GM20431 (cell line): ENCODE data around the gene FKBP9.
"Not testable (repeated sequence)": the region's sequence is repeated elsewhere in the genome, so short reads cannot be mapped to it uniquely, and the experiment has no call there.

Experiments used
- in situ Hi-C: fragments of 300-500 bp; cut with MseI, MboI; formaldehyde crosslinking; loops from one replicate; pipeline ENCODE4 v1.15.0; 2020; ENCODE audit warnings: low sequenced_read_pairs; ENCODE audit not compliant: unreplicated experiment

The FKBP9 gene

DNA sequence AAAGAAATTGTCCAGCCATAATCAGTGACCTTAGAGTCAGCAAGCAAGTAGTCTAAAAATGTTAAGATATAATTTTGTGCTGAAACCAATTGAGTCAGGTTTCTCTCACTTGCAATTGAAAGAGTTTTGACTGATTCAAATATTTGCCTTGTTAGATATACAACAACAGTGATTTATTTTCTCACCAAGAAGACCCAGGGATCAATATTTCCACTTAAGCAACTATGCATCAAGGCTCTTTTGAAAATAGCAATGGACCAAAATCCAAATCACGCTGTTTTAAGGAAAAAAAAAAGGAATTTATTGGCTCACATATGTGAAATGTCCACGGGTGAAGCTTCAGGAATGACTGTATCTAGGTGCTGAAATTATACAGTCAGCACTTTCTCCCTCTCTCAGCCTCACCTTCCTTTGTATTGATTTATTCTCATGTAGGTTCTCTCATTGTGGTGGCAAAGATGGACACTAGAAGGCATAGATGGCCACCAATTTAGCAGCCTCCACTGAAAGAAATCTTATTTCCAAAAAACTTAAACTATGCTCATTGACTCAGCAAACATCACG lies 9.7 kb upstream of the FKBP9 start:
- in situ Hi-C loops = no loop called here

DNA sequence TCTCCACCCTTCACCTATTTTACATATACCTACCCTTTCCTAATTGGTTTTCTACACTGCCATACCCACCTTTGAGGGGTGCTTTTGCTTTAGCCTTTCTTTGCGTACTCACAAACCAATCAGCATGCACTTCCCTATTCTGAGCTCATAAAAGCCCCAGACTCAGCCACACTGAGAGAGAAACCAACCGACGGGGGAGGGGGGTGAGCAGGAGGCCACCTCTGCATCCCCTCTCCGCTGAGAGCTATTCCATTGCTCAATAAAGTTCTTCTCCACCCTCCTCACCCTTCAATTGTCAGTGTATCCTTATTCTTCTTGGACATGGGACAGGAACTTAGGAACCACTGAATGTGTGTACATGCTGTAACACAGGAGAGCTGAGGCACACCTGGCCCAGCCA lies 9.0 kb upstream of the FKBP9 start:
- in situ Hi-C loops = no loop called here

DNA sequence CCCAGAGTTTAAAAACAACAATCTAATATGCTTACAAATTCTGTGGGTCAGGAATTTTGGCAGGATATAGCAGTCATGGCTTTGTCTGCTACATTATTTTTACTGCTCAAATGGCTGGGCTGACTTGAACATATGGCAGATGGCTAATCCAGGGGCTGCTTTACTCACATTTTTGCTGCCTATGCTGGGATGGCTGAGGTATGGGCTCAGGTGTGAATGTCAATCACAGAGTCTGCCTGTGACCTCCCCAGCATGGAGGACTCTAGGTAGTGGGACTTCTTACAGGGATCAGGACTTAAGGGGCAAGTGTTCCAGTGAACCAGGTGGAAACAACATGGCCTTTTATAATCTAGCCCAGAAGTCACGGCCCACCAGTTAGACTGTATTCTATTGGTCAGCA lies 4.4 kb upstream of the FKBP9 start:
- in situ Hi-C loops = no loop called here

DNA sequence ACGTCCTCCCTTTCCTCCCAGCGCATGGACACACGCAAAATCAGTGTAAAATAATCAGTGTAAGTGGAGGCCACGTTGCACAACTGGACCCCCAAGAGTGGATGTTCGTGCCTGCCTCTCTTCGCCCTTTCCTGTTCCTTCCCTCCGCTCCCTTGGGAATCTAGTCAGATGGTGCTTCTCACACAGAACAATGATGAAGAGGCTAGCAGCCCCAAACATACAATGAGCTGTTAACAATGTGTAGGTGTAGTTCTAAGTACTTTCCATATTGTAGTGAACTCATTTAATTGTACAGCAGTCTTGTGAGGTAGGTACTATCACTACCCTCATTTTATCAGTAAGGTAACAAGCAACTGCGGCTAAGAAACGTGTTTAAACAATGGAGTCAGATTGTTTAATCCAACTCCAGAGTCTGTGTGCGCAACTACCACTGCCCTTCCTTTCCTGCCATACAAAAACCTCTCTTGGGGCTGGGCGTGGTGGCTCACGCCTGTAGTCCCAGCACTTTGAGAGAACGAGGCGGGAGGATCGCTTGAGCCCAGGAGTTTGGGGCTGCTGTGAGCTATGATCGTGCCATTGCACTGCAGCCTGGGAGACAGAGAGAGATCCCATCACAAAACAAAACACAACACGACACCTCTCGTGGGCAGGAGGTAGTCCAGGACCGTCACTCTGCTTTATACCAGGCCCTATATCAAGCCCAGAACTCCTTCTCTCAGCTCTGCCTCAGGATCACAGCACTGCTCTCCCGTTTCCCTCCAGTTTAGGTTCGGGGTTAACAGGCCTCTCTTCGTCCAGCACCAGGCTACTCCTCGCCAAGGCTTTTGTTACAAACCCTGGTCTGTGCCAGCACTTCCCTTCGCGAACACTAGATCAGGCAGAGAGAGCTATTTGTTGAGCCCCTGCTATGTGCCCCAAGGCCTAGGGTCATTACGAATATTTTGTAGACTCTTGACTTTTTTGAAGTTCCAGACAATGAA lies 1.1 kb downstream of the FKBP9 start:
- in situ Hi-C loops = no loop called here

DNA sequence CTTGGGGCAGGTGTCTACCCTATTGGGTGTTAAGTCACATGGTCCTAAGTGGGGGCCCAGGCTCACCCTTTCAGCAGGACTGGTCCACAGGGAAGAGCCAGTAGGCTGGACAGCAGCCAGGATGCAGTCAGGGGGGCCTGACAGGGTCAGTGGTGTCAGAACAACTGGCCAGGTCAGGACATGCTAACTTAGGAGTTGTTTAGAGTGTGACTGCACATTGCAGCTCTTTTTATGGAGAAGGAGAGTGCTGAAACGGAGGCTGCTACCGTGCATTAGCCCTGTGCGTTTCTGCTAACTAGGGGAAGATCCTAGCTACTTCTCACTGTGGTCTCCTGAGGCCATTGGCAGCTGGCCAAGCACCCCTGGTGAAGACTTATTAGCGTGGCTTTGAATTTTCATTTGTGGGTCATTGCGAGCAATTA lies 6.7 kb downstream of the FKBP9 start:
- in situ Hi-C loops = not testable (repeated sequence)

DNA sequence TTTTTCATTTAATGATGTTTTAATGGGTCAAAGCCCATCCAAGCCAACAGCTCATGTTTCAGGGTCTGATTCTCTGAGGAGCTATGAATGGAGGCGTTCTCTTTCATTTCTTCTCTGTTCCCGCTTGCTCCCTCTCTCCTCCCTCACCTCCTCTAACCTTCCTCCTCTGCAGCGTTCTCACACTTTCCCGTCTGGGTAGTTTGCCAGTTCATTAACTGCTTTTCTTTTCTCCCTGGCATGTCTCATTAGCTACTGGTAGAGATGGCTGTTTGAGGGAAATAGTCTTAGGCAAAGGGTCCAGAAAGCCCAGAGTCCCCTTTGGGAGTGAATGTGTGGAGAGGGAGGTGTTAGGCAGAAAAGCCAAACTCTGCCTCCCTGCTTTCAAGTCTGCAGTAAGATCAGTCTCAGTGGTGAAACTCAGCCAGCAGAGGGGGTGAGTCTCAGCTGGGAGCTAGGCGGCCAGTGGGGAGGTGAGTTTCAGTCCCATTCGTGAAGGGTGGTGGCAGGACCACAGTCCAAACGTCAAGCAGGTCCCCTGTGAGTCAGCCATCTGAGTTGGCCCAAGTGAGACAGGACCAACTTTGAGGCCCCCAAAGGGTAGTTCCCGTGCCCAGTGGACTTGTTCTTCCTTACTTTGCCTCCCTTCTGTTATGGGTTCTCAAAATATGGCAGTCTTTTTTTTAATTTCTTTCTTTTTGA lies 7.4 kb downstream of the FKBP9 start:
- in situ Hi-C loops = not testable (repeated sequence)

DNA sequence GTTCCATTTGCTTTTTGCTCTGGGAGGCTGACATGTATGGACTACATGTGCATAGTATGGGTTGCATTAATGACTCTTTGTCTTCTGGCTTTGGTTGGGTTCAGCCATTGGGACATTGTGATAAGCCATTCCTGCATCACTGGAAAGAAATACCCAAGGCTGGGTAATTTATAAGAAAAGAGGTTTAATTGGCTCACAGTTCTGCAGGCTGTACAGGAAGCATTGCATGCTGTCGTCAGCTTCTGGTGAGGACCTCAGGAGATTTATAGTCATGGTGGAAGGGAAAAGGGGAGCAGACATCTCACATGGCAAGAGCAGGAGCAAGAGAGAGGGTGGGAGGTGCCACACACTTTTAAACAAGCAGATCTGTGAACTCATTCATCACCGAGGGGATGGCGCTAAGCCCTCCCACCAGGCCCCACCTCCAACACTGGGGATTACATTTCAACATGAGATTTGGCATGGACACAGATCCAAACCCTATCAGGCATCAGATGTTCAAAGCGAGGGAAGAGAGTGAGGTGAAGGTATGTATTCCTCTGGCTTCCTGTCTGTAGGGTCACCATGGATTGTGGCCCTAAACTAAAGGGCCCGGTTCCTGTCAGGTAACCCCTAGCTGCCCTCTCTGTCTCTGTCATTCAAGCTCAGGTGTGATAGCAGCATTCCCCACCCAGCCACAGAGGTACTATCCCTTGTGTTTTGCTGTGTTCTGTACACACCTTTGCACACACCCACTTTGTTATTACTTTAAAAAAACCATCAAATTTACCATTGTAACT lies 9.4 kb downstream of the FKBP9 start:
- in situ Hi-C loops = not testable (repeated sequence)

DNA sequence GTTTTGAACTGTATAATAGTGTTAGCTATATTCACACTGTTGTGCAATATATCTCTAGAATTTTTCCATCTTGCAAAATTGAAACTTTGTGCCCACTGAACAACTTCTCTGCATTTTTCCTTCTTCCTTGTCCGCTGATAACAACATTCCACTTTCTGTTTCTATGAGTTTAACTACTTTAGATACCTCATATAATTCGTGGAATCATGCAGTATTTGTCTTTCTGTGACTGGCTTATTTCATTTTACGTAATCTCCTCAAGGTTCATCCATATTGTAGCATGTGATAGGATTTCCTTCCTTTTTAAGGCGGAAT lies 10.0 kb downstream of the FKBP9 start:
- in situ Hi-C loops = not testable (repeated sequence)

DNA sequence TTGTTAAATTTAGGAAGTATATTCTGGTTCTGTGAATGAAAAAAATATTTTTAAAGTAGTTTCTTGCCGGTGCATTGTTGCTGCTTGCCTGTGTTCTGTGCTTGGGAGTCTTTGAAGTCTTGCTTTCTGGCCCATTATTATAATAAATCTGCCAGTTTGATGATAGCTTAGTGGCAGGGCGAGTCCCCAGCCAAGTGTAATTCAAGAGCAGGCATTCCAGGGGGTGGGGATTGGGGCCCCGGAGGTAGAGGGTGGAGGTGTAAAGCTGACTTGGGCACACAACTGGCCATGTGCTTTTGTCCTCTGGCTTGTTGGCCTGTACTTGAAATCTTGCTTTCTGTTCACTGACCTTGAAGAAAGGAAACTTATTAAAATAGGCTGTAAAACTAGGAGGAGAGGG lies 14.7 kb downstream of the FKBP9 start:
- in situ Hi-C loops = not testable (repeated sequence)

DNA sequence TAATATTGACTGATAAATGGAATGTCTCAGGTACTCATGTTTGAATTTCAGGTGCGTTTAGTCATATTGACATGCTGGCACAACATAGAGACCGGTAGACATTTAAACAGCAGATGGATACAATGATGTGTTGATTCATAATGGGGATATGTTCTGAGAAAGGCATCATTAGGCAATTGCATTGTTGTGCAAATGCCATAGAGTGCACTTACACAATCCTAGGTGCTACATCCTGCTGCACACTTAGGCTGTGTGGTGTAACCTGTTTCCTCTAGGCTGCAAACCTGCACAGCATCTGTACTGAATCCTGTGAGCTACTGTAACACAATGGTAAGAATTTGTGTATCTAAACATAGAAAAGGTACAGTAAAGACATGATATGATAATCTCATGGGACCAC lies 19.9 kb downstream of the FKBP9 start:
- in situ Hi-C loops = not testable (repeated sequence)

DNA sequence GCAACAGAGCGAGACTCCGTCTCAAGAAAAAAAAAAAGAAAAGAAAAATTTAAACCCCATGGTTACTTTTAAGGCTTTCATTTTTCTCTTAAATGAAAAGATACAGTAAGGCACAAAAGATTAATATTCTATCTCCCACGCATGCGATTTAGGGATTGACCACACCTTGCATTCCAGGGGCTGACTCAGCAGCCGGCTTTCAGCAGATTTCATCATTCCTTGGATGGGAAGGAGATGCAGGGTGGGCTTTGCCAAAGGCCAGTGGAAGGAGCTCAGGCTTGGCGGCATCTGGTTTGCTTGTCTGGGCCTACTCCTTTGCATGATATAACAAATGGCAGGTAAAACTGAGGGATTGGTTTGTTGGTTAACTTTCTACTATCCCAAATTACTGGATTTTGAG lies 22.0 kb downstream of the FKBP9 start:
- in situ Hi-C loops = not testable (repeated sequence)

DNA sequence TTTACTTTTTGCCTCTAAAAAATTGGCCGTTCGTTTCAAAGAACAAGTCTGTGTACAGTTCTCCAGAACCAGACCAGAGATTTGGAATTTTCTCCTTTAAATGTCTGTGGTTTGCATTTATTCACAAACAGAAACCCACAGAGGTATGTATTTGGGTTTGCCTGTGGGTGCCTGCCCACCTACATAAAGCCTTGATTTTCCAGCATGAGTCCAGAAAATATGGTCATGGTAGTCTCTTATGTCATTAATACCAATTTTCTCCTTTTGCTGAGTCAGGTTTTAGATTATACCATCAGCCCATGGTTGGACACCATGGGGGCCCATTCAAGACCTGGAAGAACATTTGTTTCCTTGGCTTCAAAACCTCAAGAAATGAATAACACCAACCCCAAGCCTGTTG lies 22.7 kb downstream of the FKBP9 start:
- in situ Hi-C loops = not testable (repeated sequence)

DNA sequence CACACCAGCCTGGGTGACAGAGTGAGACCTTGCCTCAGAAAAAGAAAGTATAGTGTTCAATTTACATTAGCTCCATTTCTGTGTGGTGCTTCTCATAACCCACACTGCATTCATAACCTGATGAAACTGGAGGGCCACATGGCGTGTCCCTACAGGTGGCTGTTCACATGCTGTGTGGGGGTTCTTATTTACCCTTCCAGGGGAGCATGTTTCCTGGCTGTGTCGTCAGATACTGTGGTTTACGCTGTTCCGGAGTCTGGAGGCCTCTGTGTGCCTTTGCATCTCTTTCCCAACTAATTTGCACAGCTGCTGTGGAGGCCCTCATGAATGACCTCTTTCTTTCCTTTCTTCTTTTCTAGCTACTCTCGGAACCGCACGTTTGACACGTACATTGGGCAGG lies 30.9 kb downstream of the FKBP9 start:
- in situ Hi-C loops = not testable (repeated sequence)

DNA sequence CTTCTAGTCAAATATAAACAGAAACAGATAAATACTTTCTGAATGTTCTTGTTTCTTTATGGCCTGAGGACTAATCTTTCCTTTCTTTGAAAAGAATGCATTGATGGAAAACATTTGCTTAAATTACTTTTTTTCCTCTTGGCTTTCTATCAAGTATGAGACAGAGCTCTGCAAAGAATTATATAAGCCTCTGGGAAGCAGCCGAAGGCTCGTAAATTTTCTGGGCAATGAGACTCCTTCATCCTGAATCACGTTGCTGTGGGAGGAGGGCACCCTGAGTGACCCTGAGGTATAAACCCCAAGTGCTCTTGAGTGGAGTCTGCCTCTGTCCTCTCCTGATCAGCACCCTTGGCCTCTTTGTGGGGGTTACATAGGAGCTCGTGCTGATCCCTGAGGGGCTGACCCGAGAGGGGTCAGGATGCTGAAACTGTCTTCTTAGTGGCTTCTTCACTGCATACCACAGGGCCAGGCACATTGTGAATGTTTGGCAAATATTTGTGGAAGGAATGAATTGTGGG lies 33.9 kb downstream of the FKBP9 start:
- in situ Hi-C loops = not testable (repeated sequence)

DNA sequence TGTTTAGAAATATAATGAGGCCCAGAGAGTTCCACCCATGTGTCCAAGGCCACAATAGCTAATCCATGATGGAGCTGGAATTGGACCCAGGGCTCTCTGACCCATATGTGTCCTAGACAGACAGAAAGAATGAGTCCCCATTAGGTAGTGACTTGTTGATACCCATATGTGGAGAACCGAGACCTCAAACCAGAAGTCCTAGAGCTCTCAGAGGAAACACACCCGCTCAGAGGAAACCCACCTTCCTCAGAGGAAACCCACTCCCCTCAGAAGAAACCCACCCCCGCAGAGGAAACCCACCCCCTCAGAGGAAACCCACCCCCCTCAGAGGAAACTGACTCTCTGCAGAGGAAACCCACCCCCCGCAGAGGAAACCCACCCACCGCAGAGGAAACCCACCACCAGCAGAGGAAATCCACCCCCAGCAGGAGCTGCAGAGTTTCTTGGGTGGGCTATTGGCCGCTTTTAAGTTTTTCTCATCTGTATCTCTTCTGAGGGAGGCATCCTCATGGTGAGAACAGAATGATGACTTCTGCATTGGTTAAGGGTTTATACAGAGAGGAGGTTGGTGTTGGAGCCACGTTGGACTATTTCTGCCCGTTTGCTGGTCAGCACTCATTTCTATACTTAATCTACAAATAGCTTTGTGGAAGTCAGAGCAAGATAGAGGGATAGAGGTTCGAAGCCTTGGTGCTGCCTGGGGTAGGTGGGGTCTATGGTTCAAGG lies 34.9 kb downstream of the FKBP9 start:
- in situ Hi-C loops = not testable (repeated sequence)

DNA sequence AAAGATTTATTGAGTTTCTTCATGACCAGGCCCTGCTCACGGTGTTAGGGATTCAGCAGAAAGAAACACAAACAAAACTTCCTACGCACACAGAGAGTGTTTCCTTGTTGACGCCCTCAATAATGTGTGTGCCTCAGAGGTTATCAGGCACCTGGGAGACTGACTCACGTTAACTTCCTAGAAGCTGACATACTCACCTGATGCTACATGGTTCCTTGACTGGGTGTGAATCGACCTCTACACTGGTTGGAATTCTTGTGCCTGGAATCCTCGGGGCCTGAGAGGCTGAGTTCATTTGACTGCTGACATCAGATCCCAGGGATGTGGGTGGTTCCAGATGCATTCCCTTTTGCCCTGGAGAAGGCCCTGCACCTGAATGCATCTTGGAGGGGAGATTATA lies 35.5 kb downstream of the FKBP9 start:
- in situ Hi-C loops = not testable (repeated sequence)

DNA sequence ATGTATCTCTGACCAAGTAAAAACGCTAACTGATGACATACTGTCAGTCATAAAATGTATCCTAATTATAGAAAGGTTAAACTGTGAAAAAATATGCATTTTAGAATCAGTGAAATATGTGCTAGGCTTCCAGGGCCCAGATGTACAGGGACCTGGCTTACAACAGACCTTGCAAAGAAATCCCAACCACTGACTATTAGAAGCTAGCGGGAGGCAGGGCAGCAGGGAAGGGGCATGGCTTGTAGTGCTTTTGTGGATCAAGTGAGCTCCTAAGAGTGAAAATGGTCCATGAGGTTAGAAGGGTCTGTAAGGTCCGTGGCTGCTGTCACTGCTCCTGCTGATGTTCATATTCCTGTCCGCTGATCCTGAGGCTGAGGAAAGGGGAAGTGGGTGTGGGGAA lies 40.7 kb downstream of the FKBP9 start:
- in situ Hi-C loops = not testable (repeated sequence)

DNA sequence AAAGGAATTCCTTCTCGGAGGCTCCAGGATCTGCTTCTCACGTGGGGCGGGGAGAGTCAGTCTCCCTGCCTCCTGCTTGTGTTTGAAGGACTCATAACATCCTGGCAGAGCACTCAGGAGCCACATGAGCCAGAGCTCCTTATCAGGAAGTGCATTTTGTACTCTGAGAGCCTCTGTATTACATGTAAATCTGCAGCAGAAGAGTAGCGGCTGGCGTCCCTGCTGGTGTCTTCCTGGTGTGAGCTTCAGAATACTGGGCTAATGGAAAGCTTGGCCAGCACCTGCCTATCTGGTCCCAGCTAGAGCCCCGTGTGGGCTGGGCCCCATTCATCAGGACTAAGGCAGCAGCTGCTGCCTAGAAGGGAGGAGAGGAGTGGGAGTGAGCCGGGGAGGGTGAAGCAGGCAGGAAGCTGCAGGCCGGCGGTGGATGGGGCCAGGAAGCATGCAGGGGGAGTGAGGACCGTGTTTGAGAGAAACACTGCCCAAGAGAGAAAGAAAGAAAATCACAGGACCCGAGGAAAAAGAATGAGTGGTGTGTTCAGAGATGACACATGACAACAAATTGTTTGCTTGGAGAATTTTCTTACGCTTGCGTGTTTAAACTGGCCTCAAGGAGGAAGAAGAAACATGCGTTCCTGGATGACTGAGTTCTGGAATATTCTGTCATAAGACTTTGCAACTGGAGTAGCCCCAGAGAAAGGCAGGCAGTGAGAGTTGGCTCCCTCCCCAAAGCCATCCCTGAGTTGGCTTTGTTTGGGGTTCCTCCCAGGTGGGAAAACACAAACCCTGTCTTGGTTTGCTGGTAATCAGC lies 41.3 kb downstream of the FKBP9 start:
- in situ Hi-C loops = not testable (repeated sequence)

DNA sequence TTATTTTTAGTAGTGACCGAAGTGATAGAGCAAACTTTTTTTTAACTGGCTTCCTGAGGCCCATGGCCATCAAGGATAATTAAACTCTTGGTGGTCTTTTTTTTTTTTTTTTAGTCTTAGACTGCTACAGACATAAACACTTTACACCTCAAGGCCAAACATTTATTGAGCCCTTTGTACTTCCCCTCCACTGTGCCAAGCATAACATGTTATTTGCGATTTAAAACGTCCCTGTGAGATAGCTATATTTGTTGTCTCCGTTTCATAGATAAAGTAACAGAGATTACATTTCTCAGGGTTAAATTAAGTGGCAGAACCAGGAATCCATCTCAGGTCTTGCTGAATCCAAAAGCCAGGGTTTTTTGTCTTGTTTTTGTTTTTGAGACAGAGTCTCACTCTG lies 42.1 kb downstream of the FKBP9 start:
- in situ Hi-C loops = not testable (repeated sequence)
